ENCODE measurements around the gene AKAP8. TPM values are rescaled to one million over a fixed set of nuclear protein-coding genes. Genes with fewer than 3 reads are reported as not detected.

The AKAP8 gene
- polyA plus RNA-seq, 1 donor (not counting 4 experiments of a cell fraction or from before 2014, with no cell fraction given): 18.1 TPM

DNA sequence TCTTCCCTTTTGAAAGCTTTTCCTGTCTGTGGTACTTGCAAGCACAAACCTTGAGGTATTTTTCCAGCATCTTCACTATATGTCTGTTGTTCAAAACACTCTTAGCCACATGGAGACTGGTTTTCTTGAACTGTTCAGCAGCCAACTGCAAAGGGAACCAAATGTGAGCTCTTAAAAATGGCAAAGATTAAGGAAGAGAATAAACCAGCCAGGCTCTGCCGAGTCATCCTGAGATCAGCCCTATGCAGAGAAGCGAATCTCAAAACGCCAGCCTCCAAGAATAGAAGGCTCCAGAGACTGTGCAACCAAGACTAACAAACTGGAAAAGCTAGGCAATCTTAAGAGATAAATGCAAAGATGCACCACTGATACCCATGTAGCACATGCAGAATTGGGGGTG, 20.7 kb downstream of the AKAP8 start:
- no peaks in the 10 kb centered on the region for H4K20me1 ChIP-seq (ENCODE audit: control insufficient read depth, extremely low read depth, insufficient read depth, low read length)
- dilution Hi-C loops (cut with MboI; ENCODE audit: extremely low pct_ligation_motif_present, low sequenced_read_pairs): no loop called here
- FAIRE-seq: no peak

GRCh38 chr19:15357906-15358305, 21.7 kb downstream of the AKAP8 start:
- Histone ChIP-seq H3K4me2 (ENCODE audit: control insufficient read depth, extremely low read depth, insufficient read depth, low read depth, low read length) (no peak overlapping the region), H2AFZ (ENCODE audit: control insufficient read depth, low read length) (no peak overlapping the region), H3K4me3 (ENCODE audit: control insufficient read depth in 2 of 3, extremely low read depth in 1 of 3, insufficient read depth in 2 of 3, low read depth in 1 of 3, low read length in 3 of 3) (no peak overlapping the region), H3K36me3 (ENCODE audit: control insufficient read depth in 2 of 2, extremely low read depth in 1 of 2, insufficient read depth in 2 of 2, low read length in 2 of 2) (peaks cover 45 to 47% of the 10 kb centered on the region in 2 experiments), H3K9me3 (ENCODE audit: control insufficient read depth, low read depth, low read length) (no peaks in the 10 kb centered on the region), H3K4me1 (ENCODE audit: control insufficient read depth, extremely low read depth, insufficient read depth, low read length) (no peaks in the 10 kb centered on the region), H4K20me1 (ENCODE audit: control insufficient read depth, extremely low read depth, insufficient read depth, low read length) (no peaks in the 10 kb centered on the region), H3K79me2 (ENCODE audit: control insufficient read depth, insufficient read depth, low read length) (no peaks in the 10 kb centered on the region), H3K27me3 (ENCODE audit: control insufficient read depth, extremely low read depth, insufficient read depth, low read length) (no peaks in the 10 kb centered on the region), H3K27ac (ENCODE audit: control insufficient read depth, insufficient read depth, low read length) (no peak overlapping the region), H3K9ac (ENCODE audit: control insufficient read depth, extremely low read depth, insufficient read depth, low read length) (no peak overlapping the region), H3K9me1 (ENCODE audit: control insufficient read depth, extremely low read depth, insufficient read depth, low read length) (no peaks in the 10 kb centered on the region)
- TF ChIP-seq, protein P1, sequence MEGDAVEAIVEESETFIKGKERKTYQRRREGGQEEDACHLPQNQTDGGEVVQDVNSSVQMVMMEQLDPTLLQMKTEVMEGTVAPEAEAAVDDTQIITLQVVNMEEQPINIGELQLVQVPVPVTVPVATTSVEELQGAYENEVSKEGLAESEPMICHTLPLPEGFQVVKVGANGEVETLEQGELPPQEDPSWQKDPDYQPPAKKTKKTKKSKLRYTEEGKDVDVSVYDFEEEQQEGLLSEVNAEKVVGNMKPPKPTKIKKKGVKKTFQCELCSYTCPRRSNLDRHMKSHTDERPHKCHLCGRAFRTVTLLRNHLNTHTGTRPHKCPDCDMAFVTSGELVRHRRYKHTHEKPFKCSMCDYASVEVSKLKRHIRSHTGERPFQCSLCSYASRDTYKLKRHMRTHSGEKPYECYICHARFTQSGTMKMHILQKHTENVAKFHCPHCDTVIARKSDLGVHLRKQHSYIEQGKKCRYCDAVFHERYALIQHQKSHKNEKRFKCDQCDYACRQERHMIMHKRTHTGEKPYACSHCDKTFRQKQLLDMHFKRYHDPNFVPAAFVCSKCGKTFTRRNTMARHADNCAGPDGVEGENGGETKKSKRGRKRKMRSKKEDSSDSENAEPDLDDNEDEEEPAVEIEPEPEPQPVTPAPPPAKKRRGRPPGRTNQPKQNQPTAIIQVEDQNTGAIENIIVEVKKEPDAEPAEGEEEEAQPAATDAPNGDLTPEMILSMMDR (optimal IDR thresholded peaks at IDR 0.05 in 1 of 3, IDR thresholded peaks at IDR 0.05 in 1 of 3, conservative IDR thresholded peaks at IDR 0.05 in 1 of 3; ENCODE audit: extremely low read depth in 1 of 3, insufficient read depth in 2 of 3, low read length in 3 of 3): no peak
- TF ChIP-seq EZH2 (IDR thresholded peaks at IDR 0.05; ENCODE audit: low read length): no peak
- DNase-seq (ENCODE audit: low read depth, low spot score): no peak
- dilution Hi-C loops (cut with MboI; ENCODE audit: extremely low pct_ligation_motif_present, low sequenced_read_pairs): no loop called here
- FAIRE-seq: no peak

More for the DNA sequence above, 20.7 kb downstream of the AKAP8 start:
- Histone ChIP-seq H3K4me1 (ENCODE audit: control insufficient read depth, extremely low read depth, insufficient read depth, low read length) (no peaks in the 10 kb centered on the region), H3K27me3 (ENCODE audit: control insufficient read depth, extremely low read depth, insufficient read depth, low read length) (no peaks in the 10 kb centered on the region), H3K4me2 (ENCODE audit: control insufficient read depth, extremely low read depth, insufficient read depth, low read depth, low read length) (no peak overlapping the region), H3K27ac (ENCODE audit: control insufficient read depth, insufficient read depth, low read length) (no peak overlapping the region), H3K9me1 (ENCODE audit: control insufficient read depth, extremely low read depth, insufficient read depth, low read length) (no peaks in the 10 kb centered on the region), H3K9me3 (ENCODE audit: control insufficient read depth, low read depth, low read length) (no peaks in the 10 kb centered on the region), H3K9ac (ENCODE audit: control insufficient read depth, extremely low read depth, insufficient read depth, low read length) (no peak overlapping the region), H2AFZ (ENCODE audit: control insufficient read depth, low read length) (no peak overlapping the region), H3K36me3 (ENCODE audit: control insufficient read depth in 2 of 2, extremely low read depth in 1 of 2, insufficient read depth in 2 of 2, low read length in 2 of 2) (peaks cover 45 to 47% of the 10 kb centered on the region in 2 experiments), H3K4me3 (ENCODE audit: control insufficient read depth in 2 of 3, extremely low read depth in 1 of 3, insufficient read depth in 2 of 3, low read depth in 1 of 3, low read length in 3 of 3) (no peak overlapping the region), H3K79me2 (ENCODE audit: control insufficient read depth, insufficient read depth, low read length) (no peaks in the 10 kb centered on the region)
- DNase-seq (ENCODE audit: low read depth, low spot score): no peak
- TF ChIP-seq EZH2 (IDR thresholded peaks at IDR 0.05; ENCODE audit: low read length): no peak
- TF ChIP-seq, protein P1 (optimal IDR thresholded peaks at IDR 0.05 in 1 of 3, IDR thresholded peaks at IDR 0.05 in 1 of 3, conservative IDR thresholded peaks at IDR 0.05 in 1 of 3; ENCODE audit: extremely low read depth in 1 of 3, insufficient read depth in 2 of 3, low read length in 3 of 3): no peak

Measured in keratinocyte (primary cell).